Fibroblast of skin of left biceps (primary cell): ENCODE results near the gene ANAPC2.
"Not testable (repeated sequence)": the region's sequence is repeated elsewhere in the genome, so short reads cannot be mapped to it uniquely, and the experiment has no call there.

Experiments used
- DNase-seq, 2 experiments: peaks; one replicate each; pipeline ENCODE4 v3.0.0-alpha.2; 2013; ENCODE audit warnings: low read depth in 2 of 2

Gene ANAPC2

GRCh38 chr9:137145731-137146526, 42.4 kb downstream of the ANAPC2 start:
- DNase-seq, result no peak

- DNase-seq, result no peak
Observed at GRCh38 chr9:137143459-137143858, 44.9 kb downstream of the ANAPC2 start.

- DNase-seq, result no peak
Observed at GRCh38 chr9:137141976-137142936, 46.1 kb downstream of the ANAPC2 start.

GRCh38 chr9:137141050-137141810, 47.1 kb downstream of the ANAPC2 start:
- DNase-seq, result no peak

GRCh38 chr9:137140151-137141012, 48.0 kb downstream of the ANAPC2 start:
- DNase-seq, result no peak

- no peak for DNase-seq
Observed at GRCh38 chr9:137139468-137140150, 48.8 kb downstream of the ANAPC2 start.

- DNase-seq, result no peak
Observed at GRCh38 chr9:137138722-137139467, 49.5 kb downstream of the ANAPC2 start, which contains the start of gene GRIN1. GRIN1 (plus strand) TSS chr9:137139154; CDS start chr9:137139487, 333 bp downstream.

- no peak for DNase-seq
Observed at GRCh38 chr9:137138058-137138721, 50.2 kb downstream of the ANAPC2 start.

GRCh38 chr9:137136881-137137607, 51.3 kb downstream of the ANAPC2 start:
- no peak for DNase-seq

- no peak for DNase-seq
Observed at GRCh38 chr9:137136261-137136880, 52.0 kb downstream of the ANAPC2 start.

- DNase-seq, result not testable (repeated sequence)
Observed at GRCh38 chr9:137135154-137135553, 53.2 kb downstream of the ANAPC2 start.

- DNase-seq, result no peak
Observed at GRCh38 chr9:137134191-137134590, 54.2 kb downstream of the ANAPC2 start.

- no peak for DNase-seq
Observed at GRCh38 chr9:137130176-137130755, 58.1 kb downstream of the ANAPC2 start.

- DNase-seq, result peak; percentile 67 to 71
Observed at GRCh38 chr9:137129456-137130175, 58.7 kb downstream of the ANAPC2 start.

GRCh38 chr9:137128862-137129455, 59.4 kb downstream of the ANAPC2 start:
- DNase-seq, result no peak

- no peak for DNase-seq
Observed at GRCh38 chr9:137128158-137128861, 60.0 kb downstream of the ANAPC2 start.
